Measurements from ENCODE around the gene PRKCA.
A peak's percentile ranks its signal among the peaks of the same experiment; 100 is the strongest.
"Not testable (repeated sequence)": the region's sequence is repeated elsewhere in the genome, so short reads cannot be mapped to it uniquely, and the experiment has no call there.

Gene PRKCA

GRCh38 chr17:66593116-66593515, 290.7 kb downstream of the PRKCA start:
- DNase-seq, result no peak

GRCh38 chr17:66595893-66596292, 293.5 kb downstream of the PRKCA start:
- DNase-seq, result no peak

DNA sequence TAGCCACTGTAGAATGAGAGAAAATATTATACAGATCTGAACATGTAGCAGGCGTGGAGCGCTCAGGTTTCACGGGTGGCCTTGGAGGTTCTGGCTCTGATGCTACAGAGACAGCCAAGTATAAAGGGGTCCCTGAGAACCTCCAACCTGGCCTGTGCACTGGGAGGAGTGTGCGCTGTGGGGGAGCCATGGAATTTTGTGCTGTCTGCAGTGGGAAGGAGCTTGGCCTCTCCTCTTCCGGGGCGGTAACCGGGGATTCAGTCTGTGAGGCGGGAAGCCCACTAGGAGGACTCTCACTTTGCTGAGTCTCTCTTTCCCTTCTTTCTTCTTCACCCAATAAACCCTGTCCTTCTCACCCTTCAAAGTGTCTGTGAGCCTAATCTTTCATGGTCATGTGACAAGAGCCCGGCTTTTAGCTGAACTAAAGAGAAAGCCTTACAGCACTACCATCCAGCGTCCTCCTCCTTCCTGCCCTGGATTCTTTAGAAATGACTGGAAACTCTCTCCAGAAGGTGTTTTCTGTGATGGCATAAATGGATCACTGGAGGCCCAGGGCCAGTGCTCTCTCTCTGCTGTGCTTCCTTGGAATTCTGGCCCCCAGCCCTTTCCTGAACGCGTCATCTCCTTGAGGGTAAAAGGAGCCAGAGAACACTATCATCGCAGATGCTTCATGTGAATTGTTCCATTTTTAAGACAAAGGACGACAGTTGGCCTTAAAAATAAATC, 300.4 kb downstream of the PRKCA start:
- DNase-seq, result no peak

DNA sequence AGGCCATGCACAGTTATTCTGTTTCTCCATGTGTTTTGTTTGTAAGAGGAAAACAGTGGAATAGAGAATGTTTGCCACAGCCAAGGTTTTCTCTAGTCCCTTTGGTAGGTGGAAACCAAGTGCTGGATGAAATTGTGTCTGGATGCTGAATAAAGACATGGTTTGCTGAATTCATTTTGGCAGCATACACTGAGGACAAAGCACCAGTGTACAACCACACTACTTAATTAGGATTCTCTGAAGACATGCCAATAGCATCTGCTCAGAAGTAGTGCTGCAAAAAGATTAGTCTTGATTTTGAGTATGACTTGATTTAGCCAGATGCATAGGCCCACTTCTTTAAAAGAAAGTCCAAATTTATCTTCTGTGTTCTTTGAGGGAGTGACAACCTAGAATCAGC, 302.0 kb downstream of the PRKCA start:
- no peak for DNase-seq

- DNase-seq, result no peak
These were observed 303.1 kb downstream of the PRKCA start for GRCh38 chr17:66605541-66605940.

DNA sequence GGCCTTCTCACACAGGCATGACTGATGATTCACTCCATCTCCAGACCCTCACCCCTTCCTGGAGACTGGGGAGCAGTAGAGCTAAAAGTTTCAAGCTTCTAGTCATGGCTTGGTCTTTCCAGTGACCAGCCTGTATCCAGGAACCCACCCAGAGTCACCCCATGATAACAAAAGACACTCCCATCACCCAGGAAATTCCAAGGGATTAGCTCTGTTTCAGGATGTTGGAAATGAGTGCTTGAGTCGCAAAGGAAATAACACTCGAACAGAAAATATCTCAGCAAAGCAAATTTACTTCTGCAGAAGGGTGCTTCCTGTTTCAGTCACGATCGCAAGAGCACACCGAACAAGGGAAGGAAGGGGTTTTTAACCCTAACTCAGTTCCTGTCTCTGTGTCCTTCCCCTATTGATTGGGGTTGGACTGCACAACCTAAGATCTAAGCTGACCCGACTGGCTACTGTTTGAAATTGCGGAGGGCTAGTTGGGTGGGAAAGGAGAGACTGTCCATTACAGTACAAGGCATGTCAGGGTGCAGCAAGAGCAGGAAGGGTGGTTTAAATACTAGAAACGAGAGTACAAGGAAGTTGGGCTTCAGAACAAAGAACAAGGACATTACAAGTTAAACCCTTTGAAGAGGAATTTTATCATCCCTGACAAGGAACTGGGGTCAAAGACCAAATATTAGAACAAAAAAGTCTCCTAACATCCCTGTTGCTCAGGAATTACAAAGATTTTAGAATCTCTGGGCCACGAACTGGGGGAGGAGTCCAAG, 308.1 kb downstream of the PRKCA start:
- DNase-seq, result no peak

GRCh38 chr17:66611397-66611796, 309.0 kb downstream of the PRKCA start:
- no peak for DNase-seq

DNA sequence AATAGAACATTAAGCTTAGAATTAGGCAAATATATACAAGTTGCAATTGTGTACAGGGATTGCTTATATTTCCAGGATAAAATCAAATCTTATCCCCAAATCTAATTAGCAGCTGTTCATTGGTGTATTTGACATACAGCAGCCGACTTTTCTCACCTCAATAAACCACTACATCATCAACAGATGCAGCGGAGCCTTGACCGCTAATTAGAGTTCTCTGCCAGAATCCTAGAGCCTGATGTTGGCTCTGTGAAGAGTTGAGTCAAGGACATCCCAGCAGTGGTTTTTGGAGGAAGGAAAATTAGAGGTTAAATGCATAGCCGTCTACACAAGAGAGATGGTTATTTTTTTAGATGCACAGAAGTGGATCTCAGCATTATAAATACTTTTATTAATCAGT, 310.6 kb downstream of the PRKCA start:
- no peak for DNase-seq

- DNase-seq, result no peak
These were observed 312.1 kb downstream of the PRKCA start for GRCh38 chr17:66614469-66614868.

- no peak for DNase-seq
These were observed 316.8 kb downstream of the PRKCA start for GRCh38 chr17:66619206-66619605.

DNA sequence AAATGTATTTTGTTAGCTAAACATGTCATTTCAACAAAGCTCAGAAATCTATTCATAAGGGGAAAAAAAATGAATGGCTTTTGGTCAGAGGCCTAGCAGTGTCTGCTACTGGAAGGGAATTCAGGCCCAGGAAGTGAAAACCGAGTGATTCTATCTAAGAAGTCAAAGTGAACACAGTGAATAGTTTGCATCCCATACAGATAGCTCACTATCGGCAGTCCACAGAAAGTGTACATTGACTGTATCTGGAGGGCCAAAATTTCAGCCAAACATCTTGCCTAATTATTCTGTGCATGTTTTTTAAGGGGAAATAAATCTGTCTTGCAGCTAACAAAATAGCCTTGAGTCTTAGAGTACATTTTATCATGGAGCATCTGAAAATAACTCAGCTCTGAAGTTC, 318.1 kb downstream of the PRKCA start:
- DNase-seq, result no peak

- not testable (repeated sequence) for DNase-seq
These were observed 322.2 kb downstream of the PRKCA start for GRCh38 chr17:66624630-66625029.

DNA sequence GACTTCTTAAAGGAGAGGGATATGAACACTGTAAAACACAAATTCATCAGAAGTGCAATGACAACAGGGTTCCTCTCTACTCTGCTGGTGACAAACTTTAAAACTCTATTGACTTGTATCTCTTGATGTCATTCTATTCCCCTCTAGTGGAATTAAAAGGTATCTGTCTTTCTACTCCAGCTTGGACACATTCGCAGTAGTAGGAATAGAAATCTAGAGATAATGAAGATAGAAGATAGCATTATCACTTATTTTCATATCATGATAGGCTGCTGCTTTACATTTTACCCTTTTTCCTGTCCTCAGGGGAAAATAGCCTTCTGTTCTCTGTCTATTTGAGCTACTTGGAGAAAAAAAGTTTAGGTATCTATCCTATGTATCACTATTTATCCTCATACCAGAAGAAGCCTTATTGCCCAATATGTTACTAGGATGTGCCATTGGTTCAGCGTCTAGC, 322.9 kb downstream of the PRKCA start:
- DNase-seq, result peak; percentile 4

DNA sequence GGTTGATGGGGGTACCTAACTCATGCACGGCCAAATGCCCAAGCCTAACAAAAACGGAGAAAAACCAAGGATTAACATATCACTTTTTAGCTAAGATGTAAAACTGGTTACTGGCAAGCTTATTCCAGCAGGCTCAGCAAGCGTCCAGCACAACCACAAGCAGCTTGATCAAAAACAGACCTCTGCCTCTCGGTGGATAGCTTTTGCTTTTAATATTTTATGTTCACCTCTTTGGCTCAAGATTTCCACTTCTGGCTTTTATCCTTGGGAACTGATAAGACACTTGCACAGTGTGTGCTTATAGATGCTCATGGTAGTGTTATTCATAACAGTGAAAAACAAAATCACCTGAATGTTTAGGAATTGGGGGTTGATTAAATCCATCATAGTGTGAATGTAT, 325.6 kb downstream of the PRKCA start:
- DNase-seq, result no peak

DNA sequence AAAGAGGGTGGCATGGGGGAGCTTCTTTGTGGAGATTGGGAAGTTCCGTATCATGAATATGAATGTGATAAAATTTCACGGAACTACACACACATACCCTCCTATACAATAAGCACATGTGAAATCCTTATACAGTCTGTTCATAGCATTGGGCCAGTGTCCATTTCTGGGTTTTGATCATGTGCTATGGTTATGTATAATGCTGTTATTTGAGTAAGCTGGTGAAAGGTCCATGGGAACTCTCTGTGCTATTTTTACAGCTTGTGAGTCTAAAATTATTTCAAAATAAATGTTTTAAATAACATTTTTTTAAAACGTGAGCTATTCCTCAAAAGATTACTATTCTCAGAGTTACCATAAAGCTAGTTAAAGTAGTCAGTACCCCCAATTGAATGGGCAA, 327.3 kb downstream of the PRKCA start:
- no peak for DNase-seq

- no peak for DNase-seq
These were observed 328.0 kb downstream of the PRKCA start for GRCh38 chr17:66630379-66630778.

DNA sequence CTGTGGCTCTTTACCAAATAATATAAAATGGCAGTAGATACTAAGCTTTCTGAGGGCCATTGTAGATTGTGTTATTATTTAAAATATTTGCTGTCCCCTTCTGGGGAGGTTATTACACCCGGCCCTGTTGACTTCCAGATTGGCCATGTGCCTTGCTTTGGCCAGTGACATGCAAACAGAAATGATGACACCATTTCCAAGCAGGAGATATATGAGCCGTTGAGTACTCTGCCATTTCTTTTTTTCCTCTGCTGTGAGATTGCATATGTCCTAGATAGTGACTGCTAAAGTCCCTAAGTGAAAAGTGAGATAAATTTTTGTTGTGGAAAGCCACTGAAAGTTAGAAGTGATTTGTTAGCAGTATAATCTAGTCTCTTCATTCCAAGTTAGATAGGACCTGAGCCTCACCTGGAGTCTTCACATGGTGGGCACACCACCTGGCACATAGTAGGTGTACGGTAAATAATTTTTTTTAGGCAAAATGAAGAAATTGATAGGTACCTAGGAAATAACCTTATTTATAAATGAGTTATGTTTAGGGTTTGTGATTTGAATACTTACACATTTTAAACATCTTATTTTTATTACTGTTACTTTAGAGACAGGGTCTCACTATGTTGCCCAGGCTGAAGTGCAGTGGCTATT, 328.5 kb downstream of the PRKCA start:
- DNase-seq, result no peak

DNA sequence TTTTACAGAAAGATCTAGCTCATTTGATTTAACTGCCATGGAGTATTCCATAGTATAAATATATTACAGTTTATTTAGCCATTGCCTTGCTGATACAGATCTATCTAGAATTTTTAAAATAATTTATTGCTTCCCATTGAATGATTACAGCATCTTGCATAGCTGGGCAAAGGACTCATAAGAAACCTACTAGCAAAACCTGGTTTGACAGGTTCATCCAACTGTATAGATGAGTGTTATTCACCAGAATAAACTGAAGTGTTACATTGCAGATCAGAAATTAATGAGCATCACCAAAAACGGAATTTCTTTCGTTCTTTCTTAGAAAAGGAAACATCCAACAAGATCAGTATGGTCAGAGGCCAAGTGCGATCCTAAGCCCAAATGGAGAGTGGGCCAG, 330.3 kb downstream of the PRKCA start:
- DNase-seq, result no peak

DNA sequence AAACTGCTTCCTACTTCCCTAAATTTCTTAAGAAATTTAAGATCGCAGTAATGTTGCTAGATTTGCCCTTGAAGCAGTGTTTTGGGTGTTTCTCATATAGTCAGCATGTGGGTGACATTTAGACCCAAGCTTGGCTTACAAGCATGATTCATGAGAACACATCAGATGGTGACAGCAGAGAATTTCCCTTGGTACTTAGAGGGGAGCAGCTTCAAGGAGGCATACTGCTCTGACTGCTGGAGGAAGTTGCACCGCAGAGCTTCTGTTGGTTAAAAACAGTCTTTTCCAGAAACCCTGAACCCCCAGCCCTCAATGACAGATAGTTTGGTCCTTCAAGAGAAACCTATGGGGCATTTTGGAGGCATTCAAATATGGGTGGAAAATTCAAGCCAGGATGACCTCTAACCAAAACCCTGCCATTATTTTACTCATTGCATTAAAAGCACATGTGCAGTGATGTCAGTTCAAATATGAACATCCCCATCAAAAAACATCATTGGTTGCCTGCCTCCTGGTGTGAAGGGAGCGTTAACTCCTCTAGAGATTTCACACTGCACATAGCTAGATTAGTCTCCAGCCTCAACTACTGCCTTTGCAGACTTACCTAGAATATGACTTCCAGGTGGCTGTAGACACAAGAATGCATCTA, 331.0 kb downstream of the PRKCA start:
- no peak for DNase-seq

- no peak for DNase-seq
These were observed 331.8 kb downstream of the PRKCA start for GRCh38 chr17:66634193-66634592.

- no peak for DNase-seq
These were observed 333.1 kb downstream of the PRKCA start for GRCh38 chr17:66635386-66636045.

GRCh38 chr17:66636111-66636510, 333.7 kb downstream of the PRKCA start:
- no peak for DNase-seq

DNA sequence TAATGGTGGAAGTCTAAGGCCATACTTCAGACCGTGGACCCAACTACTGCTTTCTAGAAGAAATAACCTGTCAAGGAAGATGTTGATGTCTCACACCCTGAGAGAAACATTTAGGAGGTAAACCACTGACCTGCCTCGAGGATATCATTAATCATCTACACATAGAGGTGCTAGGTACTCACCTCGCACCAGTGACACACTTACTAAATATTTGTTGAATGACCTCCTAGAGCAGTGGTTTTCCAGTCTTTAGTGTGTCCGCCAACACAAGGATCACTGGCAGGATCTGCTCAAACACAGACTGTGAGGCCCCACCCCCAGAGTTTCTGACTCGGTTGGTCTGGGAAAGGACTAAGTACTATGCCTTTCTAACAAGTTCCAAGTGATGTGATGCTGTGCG, 335.1 kb downstream of the PRKCA start:
- DNase-seq, result no peak

Measured in OCI-M1 (cell line).